NAMALWA (cell line): ENCODE measurements around the gene LPIN3.

ENCODE experiments used
- DNase-seq: peaks from one replicate; pipeline ENCODE4 v3.0.0-alpha.2; 2015; ENCODE audit warnings: low spot score

LPIN3 gene

DNA sequence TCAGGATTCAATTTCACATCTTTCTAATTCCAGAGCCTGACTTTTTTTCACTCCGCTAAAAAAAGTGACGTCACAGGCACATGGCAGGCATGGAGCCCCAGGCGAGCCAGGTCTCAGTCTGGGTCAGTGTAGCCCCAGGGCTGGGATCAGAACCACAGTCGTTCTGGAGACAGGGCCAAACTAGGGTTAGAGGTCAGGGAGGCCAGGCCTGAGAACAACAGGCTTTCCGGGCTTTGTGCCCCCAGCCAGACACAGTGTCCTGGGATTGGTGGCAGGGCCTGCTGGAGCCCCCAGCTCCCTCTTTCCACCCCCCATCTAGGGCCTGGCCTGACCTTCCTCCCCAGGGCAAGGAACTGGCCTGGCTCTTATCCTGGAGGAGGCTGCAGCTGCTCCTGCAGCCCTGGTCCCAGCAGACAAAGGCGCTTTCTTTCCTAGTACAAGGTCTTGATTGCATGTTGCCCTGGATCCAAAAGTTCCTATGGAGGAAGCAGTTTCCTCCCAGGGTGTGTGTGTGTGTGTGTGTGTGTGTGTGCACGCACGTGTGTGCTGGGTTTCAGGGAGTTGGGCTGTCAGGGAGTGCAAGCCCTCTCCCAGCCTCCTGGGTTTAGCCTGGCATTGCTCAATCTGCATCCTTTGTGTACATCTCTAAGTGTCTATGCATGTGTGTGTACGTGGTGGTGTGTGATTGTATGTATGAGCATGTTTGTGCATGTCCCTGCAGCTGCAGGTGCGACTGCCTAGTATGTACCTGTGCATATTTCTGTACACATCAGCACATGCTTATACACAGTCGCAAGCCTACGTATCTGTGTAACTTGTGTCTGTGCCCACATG is 52.5 kb downstream of the LPIN3 start:
- DNase-seq = no peak

DNA sequence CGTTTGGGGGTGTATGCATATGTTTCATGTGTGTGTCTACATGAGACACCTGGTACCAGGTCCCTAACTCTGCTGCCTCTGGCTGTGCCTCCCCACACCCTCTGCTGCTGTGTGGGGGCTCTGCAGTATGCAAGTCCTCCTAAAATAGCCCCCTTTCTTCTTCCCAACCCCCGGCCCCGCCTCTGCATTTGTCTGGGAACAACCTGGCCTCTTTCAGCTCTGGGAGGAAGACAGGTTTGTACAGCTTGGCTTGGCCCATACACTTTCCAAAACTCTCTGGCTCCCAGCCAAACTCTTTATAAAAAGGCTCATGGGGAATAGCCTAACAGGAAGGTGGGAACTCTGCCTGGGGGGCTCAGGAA is 53.1 kb downstream of the LPIN3 start:
- DNase-seq = no peak

GRCh38 chr20:41394081-41394480 is 53.5 kb downstream of the LPIN3 start:
- no peak for DNase-seq

GRCh38 chr20:41394931-41395666 is 54.5 kb downstream of the LPIN3 start:
- no peak for DNase-seq

GRCh38 chr20:41395667-41396664 is 55.3 kb downstream of the LPIN3 start:
- DNase-seq = no peak

DNA sequence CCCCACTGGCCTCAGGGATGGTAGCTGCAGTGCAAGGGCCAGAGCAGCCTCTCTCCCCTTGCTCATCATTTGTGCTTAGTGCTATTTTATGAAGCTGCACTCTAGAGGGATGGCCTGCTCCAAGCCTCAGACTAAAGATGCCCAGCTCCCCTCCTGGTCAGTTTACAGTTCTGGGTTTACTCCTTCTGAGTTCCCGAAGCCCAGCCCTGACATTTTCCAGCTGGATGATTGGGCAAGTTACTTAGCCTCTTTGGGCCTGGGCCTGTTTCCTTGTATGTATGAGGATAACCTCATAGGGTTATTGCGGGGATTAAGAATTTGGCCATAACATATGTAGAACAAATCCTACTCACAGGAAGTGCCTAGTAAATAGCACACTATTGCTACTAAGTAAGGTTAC is 57.8 kb downstream of the LPIN3 start:
- DNase-seq = no peak

- no peak for DNase-seq
Measured at GRCh38 chr20:41403604-41404003, 63.0 kb downstream of the LPIN3 start.

DNA sequence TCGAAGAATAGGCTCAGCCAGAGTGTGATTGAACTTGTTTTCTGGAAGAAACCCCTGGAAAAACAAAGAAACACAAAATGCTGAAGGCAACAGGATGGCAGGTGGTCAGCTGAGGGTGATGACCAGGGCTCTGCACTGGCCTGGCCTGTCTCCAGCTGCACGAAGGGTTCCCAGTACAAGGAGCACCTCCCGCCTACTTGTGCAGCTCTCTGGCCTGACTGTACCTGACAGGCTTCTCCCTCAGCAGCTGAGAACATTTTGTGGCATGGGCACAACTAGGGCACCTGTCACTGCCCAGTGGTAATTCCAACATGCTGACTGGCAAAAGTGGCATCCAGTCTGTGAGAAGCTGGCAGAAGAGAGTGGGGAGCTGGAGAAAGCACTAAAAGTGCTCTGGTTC is 64.8 kb downstream of the LPIN3 start:
- no peak for DNase-seq

DNA sequence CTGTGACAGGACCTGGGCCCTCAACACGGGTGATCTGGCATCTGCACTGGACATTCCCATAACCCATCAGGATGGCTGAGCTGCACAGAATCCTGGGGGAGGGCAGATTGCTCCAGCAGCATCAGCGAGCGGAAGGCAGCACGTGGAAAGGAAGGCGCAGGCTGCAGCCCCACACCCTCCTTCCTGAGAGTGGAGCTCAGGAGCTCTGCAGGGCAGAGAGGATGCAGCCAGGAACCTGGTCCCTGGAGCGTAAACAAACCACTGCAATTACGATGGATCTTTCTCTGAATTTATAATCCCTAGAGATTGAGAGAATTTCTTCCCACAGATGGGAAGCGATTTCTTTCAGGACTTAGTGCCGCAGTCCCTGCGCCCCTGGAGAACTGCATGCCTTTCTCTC is 65.7 kb downstream of the LPIN3 start:
- no peak for DNase-seq

- DNase-seq = no peak
Measured at GRCh38 chr20:41406896-41407444, 66.3 kb downstream of the LPIN3 start.

- DNase-seq = no peak
Measured at GRCh38 chr20:41407607-41408006, 67.0 kb downstream of the LPIN3 start.

DNA sequence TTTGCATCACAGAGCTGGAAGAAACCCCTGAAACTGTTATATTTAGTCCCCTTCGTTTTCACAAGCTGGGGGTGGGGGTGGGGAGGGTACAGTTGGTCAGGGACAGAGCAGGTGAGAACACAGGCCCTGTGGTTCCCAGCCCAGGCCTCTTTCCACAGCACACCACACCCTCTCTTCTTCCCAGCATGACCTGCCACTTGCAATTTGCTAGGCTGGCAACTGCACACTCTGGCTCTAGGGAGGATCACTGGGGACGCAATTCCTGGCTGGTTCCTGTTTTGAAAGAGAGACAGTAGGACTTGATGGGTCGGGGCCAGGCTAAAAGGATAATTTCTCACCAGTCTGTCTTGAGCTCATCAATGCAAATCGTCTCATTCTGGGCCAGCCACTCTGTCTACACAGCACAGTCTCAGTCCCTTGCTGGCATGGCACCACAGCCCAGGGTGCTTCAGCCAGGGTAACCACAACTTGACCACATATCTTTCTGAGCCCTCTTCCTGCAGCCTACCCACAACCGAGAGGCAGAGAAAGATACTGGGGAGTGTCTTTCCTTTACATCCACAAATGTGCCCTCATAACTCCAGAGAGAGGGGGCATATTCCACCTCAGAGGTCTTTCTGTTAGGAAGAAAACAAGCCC is 67.7 kb downstream of the LPIN3 start:
- no peak for DNase-seq

DNA sequence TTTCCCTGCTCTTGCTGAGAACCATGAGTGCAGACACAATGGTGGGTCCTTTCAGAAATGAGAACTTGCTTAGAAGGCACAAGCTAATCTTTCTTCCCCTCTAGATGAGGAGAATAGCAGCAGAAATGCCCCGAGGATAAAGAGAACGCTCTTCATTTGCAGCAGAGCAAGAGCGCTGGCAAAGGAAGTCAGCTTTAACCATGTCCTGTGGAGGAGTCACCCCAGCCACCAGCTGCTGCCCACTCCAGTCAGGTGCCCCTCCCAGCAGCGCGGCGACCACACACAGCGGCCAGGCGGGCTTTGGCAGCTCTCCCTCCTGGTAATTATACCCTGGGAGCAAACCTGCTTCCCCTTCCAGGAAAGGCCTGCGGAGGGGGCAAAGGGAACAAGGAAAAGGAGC is 68.4 kb downstream of the LPIN3 start:
- no peak for DNase-seq
